ENCODE results near the gene CD47.

Gene CD47

DNA sequence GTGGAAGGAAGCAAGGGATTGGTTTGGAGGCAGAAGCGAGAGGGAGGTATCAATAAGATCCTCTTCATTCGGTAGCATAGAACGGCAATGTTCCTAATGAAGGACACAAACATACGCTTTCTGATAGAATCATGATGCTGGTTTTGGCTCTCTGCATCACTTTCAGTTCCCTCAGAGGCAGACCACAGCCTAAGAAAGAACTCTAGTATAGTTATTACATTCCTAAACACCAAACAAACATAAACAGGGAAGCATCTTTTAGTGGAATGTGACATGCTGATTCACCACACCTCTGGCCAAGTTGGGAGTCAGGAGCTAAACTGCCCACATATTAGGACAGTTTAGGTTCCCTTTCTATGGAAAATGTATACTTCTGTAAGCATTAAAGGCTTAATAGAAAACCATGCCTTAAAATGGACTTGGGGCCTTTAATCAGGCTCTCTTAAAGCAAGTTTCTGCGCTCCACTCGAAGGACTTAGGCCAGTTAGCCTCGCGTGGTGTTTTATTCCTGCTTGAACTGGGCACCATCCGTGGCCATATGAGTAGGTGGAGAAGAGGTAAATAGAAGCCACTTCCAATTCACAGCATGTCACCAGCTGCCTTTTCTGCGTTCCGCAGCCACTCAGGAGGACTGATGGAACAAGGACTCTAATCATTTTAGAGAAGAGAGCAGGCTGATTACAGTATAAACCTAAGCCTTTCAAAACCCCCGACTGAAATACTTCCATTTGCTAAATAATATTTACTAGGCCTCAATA, 53.7 kb downstream of the CD47 start:
- peak; percentile 9 for DNase-seq (ENCODE audit: low read depth)
- in situ Hi-C loops (cut with HindIII; ENCODE audit: low sequenced_read_pairs), result no loop called here
- TF ChIP-seq, protein P1, sequence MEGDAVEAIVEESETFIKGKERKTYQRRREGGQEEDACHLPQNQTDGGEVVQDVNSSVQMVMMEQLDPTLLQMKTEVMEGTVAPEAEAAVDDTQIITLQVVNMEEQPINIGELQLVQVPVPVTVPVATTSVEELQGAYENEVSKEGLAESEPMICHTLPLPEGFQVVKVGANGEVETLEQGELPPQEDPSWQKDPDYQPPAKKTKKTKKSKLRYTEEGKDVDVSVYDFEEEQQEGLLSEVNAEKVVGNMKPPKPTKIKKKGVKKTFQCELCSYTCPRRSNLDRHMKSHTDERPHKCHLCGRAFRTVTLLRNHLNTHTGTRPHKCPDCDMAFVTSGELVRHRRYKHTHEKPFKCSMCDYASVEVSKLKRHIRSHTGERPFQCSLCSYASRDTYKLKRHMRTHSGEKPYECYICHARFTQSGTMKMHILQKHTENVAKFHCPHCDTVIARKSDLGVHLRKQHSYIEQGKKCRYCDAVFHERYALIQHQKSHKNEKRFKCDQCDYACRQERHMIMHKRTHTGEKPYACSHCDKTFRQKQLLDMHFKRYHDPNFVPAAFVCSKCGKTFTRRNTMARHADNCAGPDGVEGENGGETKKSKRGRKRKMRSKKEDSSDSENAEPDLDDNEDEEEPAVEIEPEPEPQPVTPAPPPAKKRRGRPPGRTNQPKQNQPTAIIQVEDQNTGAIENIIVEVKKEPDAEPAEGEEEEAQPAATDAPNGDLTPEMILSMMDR (IDR thresholded peaks at IDR 0.05; ENCODE audit: low read depth, low read length, missing control alignments), result no peak

DNA sequence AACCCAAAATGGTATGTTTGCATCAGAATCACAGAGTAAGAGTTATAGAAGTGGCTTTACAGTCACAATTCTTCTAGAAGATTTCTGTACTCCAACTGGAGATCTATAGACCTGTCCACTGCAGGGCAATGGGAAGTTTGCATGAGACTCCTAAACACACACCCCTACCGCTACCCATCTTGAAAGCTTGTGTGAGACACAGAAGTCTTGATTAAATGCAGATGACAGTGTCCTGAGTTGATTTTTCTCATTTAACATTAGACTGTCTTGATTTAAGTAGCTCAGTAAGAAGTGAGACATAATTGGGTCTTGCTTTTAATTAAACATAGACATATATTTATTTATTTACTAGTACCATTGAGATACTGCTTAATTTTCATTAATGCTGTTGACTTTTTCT, 54.4 kb downstream of the CD47 start:
- DNase-seq (ENCODE audit: low read depth), result no peak
- in situ Hi-C loops (cut with HindIII; ENCODE audit: low sequenced_read_pairs), result no loop called here
- TF ChIP-seq, protein P1 (IDR thresholded peaks at IDR 0.05; ENCODE audit: low read depth, low read length, missing control alignments), result no peak

More for the DNA sequence above, 53.7 kb downstream of the CD47 start:
- no peak overlapping the region for H3K4me3 ChIP-seq (ENCODE audit: low read depth, low read length)

DNA sequence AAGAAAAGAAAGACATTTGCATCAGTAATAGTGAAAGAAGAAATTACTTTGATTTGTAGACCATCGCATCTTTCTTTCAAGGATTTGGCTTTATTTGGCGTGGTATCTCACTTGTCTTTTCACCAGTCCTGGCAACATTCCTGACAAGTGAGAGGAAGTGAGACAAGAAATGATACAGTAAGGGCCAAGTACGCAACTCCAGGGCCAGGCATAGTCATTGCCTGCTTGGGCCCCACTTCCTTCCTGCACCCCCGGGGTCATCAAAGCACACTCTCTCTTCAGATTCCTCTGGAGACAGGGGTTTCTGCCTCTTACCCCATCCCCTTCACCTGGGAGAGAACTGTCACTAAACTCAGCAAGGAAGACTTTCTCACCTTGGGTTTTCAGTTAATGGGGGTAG, 55.1 kb downstream of the CD47 start:
- H3K4me3 ChIP-seq (ENCODE audit: low read depth, low read length), result no peak overlapping the region
- TF ChIP-seq, protein P1 (IDR thresholded peaks at IDR 0.05; ENCODE audit: low read depth, low read length, missing control alignments), result no peak
- in situ Hi-C loops (cut with HindIII; ENCODE audit: low sequenced_read_pairs), result no loop called here
- DNase-seq (ENCODE audit: low read depth), result no peak

More for the DNA sequence above, 54.4 kb downstream of the CD47 start:
- H3K4me3 ChIP-seq (ENCODE audit: low read depth, low read length), result no peak overlapping the region

DNA sequence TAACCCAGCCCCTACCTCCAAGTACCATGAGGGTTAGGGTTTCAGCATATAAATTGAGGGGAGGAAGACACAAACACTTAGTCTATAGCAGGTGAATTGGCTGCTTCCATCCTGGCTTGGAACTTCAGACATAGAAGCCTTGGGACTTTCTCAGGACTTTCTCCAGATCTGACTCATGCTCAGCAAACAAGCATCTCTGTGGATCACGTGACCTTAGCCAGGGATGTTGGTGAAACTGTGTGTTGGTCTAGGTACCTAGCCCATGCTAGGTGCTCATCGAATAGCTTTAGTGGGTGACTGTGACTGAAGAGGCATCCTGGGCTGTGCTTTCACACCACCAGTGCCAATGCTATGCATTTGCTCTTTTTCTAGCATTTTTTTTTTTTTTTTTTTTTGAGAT, 58.9 kb downstream of the CD47 start:
- in situ Hi-C loops (cut with HindIII; ENCODE audit: low sequenced_read_pairs), result no loop called here
- no peak for DNase-seq (ENCODE audit: low read depth)

DNA sequence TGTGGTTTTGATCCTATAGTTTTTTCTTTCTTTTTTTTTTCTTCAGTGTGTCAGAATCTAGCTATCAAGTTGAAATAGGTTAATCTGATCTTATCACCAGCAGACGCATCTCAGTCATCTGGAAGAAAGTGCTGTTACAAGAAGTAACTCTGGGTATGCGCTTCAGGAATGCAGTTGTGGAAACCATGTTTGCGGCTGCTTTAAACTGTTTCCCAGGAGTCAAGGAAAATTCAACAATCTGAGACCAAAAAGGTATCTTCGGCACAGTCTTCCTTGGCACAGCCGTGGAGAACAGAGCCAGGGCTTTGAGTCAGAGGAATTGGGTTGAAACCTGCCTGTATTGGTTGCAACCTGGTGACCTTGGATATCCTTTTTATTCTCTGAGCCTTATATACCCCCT, 59.9 kb downstream of the CD47 start:
- TF ChIP-seq, protein P1 (IDR thresholded peaks at IDR 0.05; ENCODE audit: low read depth, low read length, missing control alignments), result no peak
- no peak overlapping the region for H3K4me3 ChIP-seq (ENCODE audit: low read depth, low read length)
- in situ Hi-C loops (cut with HindIII; ENCODE audit: low sequenced_read_pairs), result no loop called here
- DNase-seq (ENCODE audit: low read depth), result no peak

More for the DNA sequence above, 58.9 kb downstream of the CD47 start:
- no peak overlapping the region for H3K4me3 ChIP-seq (ENCODE audit: low read depth, low read length)
- TF ChIP-seq, protein P1 (IDR thresholded peaks at IDR 0.05; ENCODE audit: low read depth, low read length, missing control alignments), result no peak

DNA sequence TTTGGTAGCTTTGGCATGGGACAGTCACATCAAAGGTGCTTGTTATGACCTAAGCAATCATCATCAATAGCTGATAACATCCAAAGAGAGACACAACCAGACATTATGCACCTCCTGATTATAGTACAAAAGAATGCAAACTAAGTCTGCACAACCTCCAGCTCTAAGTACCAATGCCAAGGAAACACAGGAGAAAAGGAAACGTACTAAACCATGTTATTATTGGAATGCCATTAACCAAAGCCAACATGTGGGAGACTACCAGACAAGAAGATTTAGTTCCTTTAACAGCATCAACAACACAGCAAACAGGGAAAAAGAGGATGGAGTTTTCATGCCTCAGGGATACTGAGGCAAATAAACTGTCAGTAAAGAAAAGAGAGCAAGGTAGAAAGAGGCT, 61.4 kb downstream of the CD47 start:
- TF ChIP-seq, protein P1 (IDR thresholded peaks at IDR 0.05; ENCODE audit: low read depth, low read length, missing control alignments), result no peak
- no peak overlapping the region for H3K4me3 ChIP-seq (ENCODE audit: low read depth, low read length)
- no peak for DNase-seq (ENCODE audit: low read depth)
- in situ Hi-C loops (cut with HindIII; ENCODE audit: low sequenced_read_pairs), result no loop called here

All from astrocyte of the cerebellum (primary cell).